ENCODE results near the gene PCID2.

DNA sequence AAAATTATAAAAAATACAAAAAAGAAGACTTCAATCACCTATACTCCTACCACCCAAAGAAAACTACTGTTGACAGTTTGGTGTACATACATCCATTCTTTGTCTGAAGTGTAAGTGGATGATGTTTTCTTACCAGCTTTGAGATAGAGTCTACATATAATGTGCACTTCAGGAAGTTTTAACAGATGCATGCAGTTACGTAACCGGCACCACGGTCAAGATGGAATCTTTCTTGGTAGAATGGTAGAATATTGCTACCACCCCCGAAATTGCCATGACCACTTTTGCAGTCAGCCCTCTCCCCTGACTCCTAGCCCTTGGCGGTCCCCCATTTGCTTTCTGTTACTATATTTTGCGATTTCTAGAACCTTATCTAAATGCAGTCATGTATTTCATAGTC is 2.4 kb upstream of the PCID2 start:
- TF ChIP-seq, protein P1, sequence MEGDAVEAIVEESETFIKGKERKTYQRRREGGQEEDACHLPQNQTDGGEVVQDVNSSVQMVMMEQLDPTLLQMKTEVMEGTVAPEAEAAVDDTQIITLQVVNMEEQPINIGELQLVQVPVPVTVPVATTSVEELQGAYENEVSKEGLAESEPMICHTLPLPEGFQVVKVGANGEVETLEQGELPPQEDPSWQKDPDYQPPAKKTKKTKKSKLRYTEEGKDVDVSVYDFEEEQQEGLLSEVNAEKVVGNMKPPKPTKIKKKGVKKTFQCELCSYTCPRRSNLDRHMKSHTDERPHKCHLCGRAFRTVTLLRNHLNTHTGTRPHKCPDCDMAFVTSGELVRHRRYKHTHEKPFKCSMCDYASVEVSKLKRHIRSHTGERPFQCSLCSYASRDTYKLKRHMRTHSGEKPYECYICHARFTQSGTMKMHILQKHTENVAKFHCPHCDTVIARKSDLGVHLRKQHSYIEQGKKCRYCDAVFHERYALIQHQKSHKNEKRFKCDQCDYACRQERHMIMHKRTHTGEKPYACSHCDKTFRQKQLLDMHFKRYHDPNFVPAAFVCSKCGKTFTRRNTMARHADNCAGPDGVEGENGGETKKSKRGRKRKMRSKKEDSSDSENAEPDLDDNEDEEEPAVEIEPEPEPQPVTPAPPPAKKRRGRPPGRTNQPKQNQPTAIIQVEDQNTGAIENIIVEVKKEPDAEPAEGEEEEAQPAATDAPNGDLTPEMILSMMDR (IDR thresholded peaks at IDR 0.05; ENCODE audit: poor library complexity, severe bottlenecking): no peak
- no peak for TF ChIP-seq TAF1 (IDR thresholded peaks at IDR 0.05; ENCODE audit: low read depth)
- TF ChIP-seq, protein P2, sequence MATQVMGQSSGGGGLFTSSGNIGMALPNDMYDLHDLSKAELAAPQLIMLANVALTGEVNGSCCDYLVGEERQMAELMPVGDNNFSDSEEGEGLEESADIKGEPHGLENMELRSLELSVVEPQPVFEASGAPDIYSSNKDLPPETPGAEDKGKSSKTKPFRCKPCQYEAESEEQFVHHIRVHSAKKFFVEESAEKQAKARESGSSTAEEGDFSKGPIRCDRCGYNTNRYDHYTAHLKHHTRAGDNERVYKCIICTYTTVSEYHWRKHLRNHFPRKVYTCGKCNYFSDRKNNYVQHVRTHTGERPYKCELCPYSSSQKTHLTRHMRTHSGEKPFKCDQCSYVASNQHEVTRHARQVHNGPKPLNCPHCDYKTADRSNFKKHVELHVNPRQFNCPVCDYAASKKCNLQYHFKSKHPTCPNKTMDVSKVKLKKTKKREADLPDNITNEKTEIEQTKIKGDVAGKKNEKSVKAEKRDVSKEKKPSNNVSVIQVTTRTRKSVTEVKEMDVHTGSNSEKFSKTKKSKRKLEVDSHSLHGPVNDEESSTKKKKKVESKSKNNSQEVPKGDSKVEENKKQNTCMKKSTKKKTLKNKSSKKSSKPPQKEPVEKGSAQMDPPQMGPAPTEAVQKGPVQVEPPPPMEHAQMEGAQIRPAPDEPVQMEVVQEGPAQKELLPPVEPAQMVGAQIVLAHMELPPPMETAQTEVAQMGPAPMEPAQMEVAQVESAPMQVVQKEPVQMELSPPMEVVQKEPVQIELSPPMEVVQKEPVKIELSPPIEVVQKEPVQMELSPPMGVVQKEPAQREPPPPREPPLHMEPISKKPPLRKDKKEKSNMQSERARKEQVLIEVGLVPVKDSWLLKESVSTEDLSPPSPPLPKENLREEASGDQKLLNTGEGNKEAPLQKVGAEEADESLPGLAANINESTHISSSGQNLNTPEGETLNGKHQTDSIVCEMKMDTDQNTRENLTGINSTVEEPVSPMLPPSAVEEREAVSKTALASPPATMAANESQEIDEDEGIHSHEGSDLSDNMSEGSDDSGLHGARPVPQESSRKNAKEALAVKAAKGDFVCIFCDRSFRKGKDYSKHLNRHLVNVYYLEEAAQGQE (IDR thresholded peaks at IDR 0.05; ENCODE audit: borderline replicate concordance): no peak
- no peak for TF ChIP-seq EZH2 (IDR thresholded peaks at IDR 0.05; ENCODE audit: borderline replicate concordance, insufficient read depth, low read length, poor library complexity, severe bottlenecking)
- no peak for TF ChIP-seq RAD21 (conservative IDR thresholded peaks at IDR 0.05)
- no peak for TF ChIP-seq SMC3 (conservative IDR thresholded peaks at IDR 0.05; ENCODE audit: poor library complexity)
